GM21576 (cell line): ENCODE measurements around the gene FAM83C.

ENCODE experiments used
- ATAC-seq: cut with Tn5 transposase; IDR thresholded peaks from one replicate; pipeline ENCODE4 v1.9.1; 2021; ENCODE audit warnings: mild to moderate bottlenecking, moderate library complexity; ENCODE audit not compliant: unreplicated experiment

FAM83C gene

DNA sequence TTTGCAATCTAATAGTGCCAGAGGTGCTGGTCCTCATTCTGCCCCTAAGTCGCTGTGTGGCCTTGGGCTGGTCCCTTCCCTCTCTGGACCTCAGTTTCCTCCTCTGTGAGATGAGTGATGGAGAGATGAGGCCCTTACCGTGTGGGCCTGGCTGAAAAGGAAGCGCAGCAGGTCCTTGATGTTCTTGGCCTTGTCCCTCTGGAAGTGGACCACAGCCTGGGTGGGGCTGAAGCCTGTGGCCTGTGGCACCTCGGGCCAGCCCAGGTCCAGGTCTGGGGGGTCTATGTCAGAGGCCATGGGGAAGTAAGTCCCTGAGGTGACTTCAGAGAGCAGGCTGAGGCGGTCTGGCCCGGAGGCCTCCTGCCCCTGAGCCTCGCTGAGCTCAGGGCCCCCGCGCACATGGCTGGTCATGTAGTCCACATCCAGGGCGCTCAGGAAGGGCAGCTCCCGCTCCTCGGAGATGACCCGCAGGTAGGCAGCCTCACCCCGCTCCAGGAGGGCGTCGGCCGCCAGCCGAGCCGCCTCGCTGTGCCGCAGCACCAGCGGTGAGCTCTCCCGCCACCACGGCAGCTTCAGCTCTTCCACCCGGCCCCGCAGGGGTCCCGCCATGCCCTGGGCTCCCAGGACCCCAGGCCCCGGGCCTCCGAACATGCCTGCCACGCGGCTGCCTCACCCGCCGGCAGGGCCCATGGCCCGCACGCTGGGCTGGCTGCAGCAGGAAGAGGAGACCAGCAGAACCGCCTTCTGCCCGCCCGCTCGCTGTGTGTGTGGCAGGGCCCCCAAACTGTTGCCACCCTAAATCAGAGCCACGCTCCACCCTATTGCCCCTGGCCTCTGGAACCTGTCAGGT lies at the start of gene FAM83C:
FAM83C (minus strand) TSS at position 772 of the 850 bp plus-strand sequence; CDS start at position 651, 121 bp downstream.
- ATAC-seq = no peak

DNA sequence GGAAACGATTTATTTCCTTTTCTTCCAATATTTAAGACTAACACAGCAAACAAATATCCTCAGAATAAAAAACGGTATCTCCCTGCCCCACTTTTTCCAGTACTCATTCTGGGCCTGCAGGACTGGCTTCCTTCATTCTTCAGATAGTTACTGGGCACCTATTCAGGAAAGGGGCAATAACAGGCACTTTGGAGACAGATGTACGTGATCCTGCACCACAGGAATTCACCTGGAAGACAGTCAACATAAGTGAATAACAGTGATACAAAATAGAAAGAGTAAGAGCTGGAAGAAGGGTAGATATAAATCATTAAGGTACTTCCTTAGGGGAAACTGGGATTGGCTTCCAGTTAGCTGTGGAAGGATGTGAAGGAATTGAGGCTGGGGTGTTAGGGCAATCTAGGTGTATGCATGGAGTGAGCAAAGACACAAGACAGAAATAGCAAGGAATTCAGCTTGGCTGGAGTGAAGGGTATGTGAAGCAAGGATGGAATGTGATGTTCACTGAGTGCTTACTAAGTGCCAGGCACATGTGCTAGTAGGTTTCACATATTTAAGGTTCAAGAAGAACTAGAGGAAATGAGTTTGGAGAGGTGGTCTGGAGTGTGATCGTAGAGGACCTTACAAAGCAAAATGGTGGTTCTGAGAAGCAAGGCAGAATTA lies 49.3 kb upstream of the FAM83C start:
- ATAC-seq = no peak

GRCh38 chr20:35340436-35340835 lies 48.2 kb upstream of the FAM83C start:
- no peak for ATAC-seq

DNA sequence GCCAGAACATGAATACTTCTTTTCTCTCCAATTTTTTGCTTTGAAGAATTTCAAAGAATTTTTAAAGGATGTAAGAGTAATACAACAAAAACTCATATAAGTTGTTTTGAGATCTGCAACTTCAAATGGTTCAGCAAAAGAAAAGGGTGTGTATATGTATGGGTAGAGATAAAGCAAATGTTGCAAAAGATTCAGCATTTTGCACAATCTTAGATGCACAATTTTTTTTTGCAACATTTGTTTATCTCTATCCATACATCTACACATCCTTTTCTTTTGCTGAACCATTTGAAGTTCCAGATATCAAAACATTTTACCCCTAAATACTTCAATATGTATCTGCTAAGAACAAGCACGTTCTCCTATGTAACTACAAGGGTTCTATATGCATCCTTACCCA lies 47.4 kb upstream of the FAM83C start:
- no peak for ATAC-seq

DNA sequence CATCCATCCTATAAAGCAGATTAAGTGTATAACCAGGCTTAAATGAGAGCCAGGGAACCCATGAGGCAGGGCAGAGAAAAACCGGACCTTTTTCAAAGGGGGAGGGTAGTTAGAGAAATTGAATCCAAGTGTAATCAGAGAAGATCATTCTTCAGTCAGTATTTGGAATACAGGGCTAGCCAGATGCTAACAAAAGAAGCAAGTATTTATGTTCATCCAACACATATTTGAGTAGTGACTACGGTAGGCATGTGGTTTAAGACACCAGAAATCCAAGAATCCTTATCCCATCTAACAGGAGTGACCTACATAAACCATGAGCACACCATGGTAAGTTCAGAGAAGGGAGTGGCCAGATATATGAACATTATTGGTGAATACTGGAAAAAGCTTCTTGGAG lies 46.8 kb upstream of the FAM83C start:
- no peak for ATAC-seq

GRCh38 chr20:35334311-35335101 lies 42.3 kb upstream of the FAM83C start:
- ATAC-seq = no peak

GRCh38 chr20:35333606-35334005 lies 41.4 kb upstream of the FAM83C start:
- no peak for ATAC-seq

DNA sequence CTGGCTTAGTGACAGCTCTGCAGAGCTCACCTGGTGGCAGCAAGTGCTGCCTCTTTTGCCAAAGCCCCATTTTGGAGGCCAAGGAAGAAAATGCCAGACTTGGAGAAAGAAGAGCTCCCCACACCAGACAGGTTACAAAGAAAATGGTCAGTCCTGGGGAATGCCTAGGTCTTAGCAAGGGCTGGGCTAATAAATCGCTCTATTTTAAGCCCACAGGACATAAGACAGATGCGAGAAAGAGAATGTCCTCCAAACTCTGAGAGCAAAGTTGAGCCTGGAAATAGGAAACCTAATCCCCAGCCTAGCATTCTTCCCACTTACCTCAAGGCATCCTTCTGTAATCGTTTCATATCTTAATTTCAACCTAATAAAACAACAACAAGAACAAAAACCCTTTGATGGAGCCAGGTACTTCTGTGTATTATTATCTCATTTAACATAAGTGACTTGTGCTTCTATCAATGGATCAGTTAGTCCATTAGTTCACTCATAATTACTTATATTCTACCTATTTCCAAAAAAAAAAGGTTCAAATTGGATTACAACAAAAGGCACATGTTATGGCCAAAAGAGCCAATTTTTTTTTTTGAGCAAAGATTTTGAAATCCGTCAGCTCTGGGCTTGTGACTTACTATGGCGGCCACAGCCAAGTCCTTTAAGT lies 40.4 kb upstream of the FAM83C start:
- no peak for ATAC-seq

- no peak for ATAC-seq
Measured at GRCh38 chr20:35329435-35330139, 37.4 kb upstream of the FAM83C start.

DNA sequence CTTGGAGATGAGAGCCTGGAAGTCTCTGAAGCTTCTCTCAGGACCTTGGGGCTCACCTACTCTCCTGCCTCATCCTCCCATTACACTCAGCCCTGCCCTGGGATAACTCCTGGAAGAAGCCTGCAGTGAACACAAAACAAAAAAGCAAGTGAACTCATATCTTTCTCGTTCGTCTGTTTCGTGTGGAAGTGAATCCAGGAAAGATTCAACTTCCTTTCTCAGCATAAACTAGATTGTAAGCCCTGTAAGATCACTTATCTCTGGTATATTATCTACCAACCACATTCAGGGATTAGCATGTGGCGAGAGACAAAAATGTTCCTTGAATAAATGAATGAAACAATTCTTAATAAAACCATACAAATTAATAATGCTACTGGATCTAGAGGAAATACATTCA lies 36.5 kb upstream of the FAM83C start:
- no peak for ATAC-seq

GRCh38 chr20:35328095-35328685 lies 36.0 kb upstream of the FAM83C start:
- no peak for ATAC-seq

DNA sequence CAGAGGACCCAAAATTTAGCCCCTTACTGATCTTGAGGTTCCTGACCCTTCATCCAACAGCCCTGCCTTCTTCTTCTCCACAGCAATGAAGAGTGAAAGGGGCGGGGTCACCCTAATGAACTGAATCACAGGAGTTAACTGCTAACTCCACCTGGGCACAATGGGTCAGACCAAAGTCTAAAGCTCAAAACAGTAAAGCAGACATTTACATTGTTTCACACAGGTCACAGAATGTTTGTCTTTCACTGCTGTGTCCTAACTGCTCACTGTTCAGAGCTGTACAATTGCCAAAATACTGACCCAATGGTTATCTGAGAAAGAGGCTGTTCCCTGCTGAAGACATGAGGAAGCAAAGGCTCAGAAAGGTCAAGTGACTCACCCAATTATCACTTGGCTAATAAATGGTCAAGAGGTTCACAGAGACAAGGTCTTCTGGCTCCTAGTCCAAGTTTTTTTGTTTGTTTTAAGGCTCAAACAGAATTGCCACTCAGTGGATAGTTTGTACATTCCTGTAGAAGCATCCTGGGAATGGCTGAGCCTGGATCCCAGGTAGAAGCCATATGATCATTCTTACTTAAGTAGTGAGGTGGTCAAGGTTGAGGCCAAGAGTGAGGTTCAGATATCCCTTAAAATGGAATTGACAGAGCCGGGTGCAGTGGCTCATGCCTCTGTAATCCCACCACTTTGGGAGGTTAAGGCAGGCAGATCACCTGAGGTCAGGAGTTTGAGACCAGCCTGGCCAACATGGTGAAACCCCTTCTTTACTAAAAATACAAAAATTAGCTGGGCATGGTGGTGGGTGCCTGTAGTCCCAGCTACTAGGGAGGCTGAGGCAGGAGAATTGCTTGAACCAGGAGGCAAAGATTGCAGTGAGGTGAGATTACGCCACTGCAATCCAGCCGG lies 35.1 kb upstream of the FAM83C start:
- no peak for ATAC-seq

- ATAC-seq = no peak
Measured at GRCh38 chr20:35326740-35327073, 34.5 kb upstream of the FAM83C start.

- ATAC-seq = no peak
Measured at GRCh38 chr20:35326021-35326739, 34.0 kb upstream of the FAM83C start.

- ATAC-seq = no peak
Measured at GRCh38 chr20:35325401-35325800, 33.2 kb upstream of the FAM83C start.

GRCh38 chr20:35320396-35321126 lies 28.3 kb upstream of the FAM83C start:
- ATAC-seq = no peak

DNA sequence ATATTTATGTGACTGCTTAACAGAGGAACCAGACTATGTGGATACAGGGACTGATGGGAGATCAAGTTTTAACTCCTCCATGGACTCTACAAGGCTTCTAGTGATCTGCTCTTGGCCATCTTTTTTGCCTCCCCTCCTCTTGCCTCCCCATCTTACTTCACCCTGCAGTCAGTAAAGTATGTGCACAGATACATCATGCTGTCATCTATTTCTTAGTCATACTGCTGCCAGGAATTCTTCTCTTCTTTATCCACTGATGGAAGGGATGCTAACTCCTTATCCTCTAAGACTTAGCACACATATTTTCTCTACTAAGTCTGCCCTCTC lies 27.6 kb upstream of the FAM83C start:
- no peak for ATAC-seq
